Neural cell (in vitro differentiated cells): ENCODE results near the gene EPPIN. TPM values are rescaled to one million over a fixed set of nuclear protein-coding genes. Genes with fewer than 3 reads are reported as not detected.

Source experiments
- H2AFZ ChIP-seq: fragments of 200-600, 300-800 bp; sonication (generic), shearing (Covaris generic); 2 replicates; pipeline ENCODE4 v1.6.0; 2014; ENCODE audit warnings: low read depth, mild to moderate bottlenecking, antibody characterized with exemption, low read length, moderate library complexity
- H3F3A ChIP-seq: fragments of 200-600 bp; shearing (Covaris generic); 2 replicates; pipeline ENCODE4 v1.6.1; 2016; ENCODE audit warnings: mild to moderate bottlenecking, moderate library complexity, mixed read lengths, antibody characterized with exemption, low read length; ENCODE audit not compliant: insufficient read depth, poor library complexity, severe bottlenecking
- H3K27ac ChIP-seq: fragments of 200-600, 300-800 bp; sonication (generic), shearing (Covaris generic); 2 replicates; pipeline ENCODE4 v1.5.1; 2014; ENCODE audit warnings: mild to moderate bottlenecking, low read length, moderate library complexity
- H3K27me3 ChIP-seq: fragments of 300-800, 200-600 bp; sonication (generic), shearing (Covaris generic); 2 replicates; pipeline ENCODE4 v1.6.0; 2014; ENCODE audit warnings: mild to moderate bottlenecking, low read depth, low read length, moderate library complexity; ENCODE audit not compliant: insufficient read depth
- H3K36me3 ChIP-seq: fragments of 300-800, 200-600 bp; sonication (generic), shearing (Covaris generic); 2 replicates; pipeline ENCODE4 v1.5.1; 2014; ENCODE audit warnings: mild to moderate bottlenecking, antibody characterized with exemption, low read length, moderate library complexity; ENCODE audit not compliant: insufficient read depth
- H3K4me2 ChIP-seq: fragments of 300-800, 200-600 bp; sonication (generic), shearing (Covaris generic); 2 replicates; pipeline ENCODE4 v1.6.0; 2014; ENCODE audit warnings: mild to moderate bottlenecking, low read length
- H3K4me3 ChIP-seq: fragments of 300-800, 200-600 bp; sonication (generic), shearing (Covaris generic); 2 replicates; pipeline ENCODE4 v1.5.1; 2014; ENCODE audit warnings: mild to moderate bottlenecking, low read length, moderate library complexity
- H3K79me2 ChIP-seq: fragments of 200-600 bp; shearing (Covaris generic); replicated peaks from 2 replicates; pipeline ENCODE4 v1.6.0; 2014; ENCODE audit warnings: mild to moderate bottlenecking, low read length, moderate library complexity; ENCODE audit not compliant: insufficient read depth
- H3K9ac ChIP-seq: fragments of 300-800, 200-600 bp; sonication (generic), shearing (Covaris generic); 2 replicates; pipeline ENCODE4 v1.6.1; 2016; ENCODE audit warnings: mild to moderate bottlenecking, low read length, mixed read lengths
- H3K9me2 ChIP-seq: fragments of 200-600 bp; shearing (Covaris generic); 2 replicates; pipeline ENCODE4 v1.6.1; 2016; ENCODE audit warnings: mild to moderate bottlenecking, low read length, mixed read lengths; ENCODE audit not compliant: insufficient read depth
- H3K9me3 ChIP-seq: fragments of 200-600, 300-800 bp; sonication (generic), shearing (Covaris generic); 2 replicates; pipeline ENCODE4 v1.6.1; 2016; ENCODE audit warnings: mild to moderate bottlenecking, mixed run types, low read length, moderate library complexity, mixed read lengths
- H4K20me1 ChIP-seq: fragments of 200-600 bp; shearing (Covaris generic); 2 replicates; pipeline ENCODE4 v1.6.1; 2016; ENCODE audit warnings: mild to moderate bottlenecking, mixed run types; ENCODE audit not compliant: insufficient read depth
- CTCF ChIP-seq: fragments of 450-650 bp; IDR thresholded peaks from 2 replicates; pipeline ENCODE4 v1.5.1; 2014; ENCODE audit warnings: antibody characterized with exemption, mild to moderate bottlenecking, moderate library complexity; ENCODE audit not compliant: poor library complexity, severe bottlenecking
- EP300 ChIP-seq: fragments of 450-650 bp; conservative IDR thresholded peaks from 2 replicates; pipeline ENCODE4 v1.6.1; 2014; ENCODE audit warnings: antibody characterized with exemption, mild to moderate bottlenecking, moderate library complexity; ENCODE audit not compliant: poor library complexity, severe bottlenecking
- EZH2 ChIP-seq: fragments of 200-600, 300-800 bp; shearing (Covaris generic), sonication (generic); IDR thresholded peaks from 2 replicates; pipeline ENCODE4 v1.6.1; 2014; ENCODE audit warnings: antibody characterized with exemption, low read length, borderline replicate concordance, mild to moderate bottlenecking; ENCODE audit not compliant: insufficient read depth, poor library complexity, severe bottlenecking
- MXI1 ChIP-seq: fragments of 450-650 bp; conservative IDR thresholded peaks from 2 replicates; pipeline ENCODE4 v1.6.1; 2014; ENCODE audit warnings: antibody characterized with exemption, mild to moderate bottlenecking; ENCODE audit not compliant: poor library complexity, severe bottlenecking
- POLR2AphosphoS5 ChIP-seq: IDR thresholded peaks from 2 replicates; pipeline ENCODE4 v1.6.1; 2012
- RAD21 ChIP-seq: fragments of 450-650 bp; conservative IDR thresholded peaks from 2 replicates; pipeline ENCODE4 v1.6.1; 2014; ENCODE audit warnings: antibody characterized with exemption, mild to moderate bottlenecking, moderate library complexity
- REST ChIP-seq: IDR thresholded peaks from 2 replicates; pipeline ENCODE4 v1.6.1; 2012; ENCODE audit warnings: borderline replicate concordance
- SMC3 ChIP-seq: fragments of 450-650 bp; conservative IDR thresholded peaks from 2 replicates; pipeline ENCODE4 v1.6.1; 2014; ENCODE audit warnings: antibody characterized with exemption, mild to moderate bottlenecking, moderate library complexity; ENCODE audit not compliant: poor library complexity
- TAF1 ChIP-seq: IDR thresholded peaks from 2 replicates; pipeline ENCODE4 v1.6.1; 2012; ENCODE audit warnings: low read depth
- polyA plus RNA-seq: library from polyadenylated mRNA; depleted of rRNA; stranded (reverse); fragments of >200 nt; gene quantifications from 2 replicates; pipeline ENCODE4 v1.2.3, GENCODE V29; 2014

Gene EPPIN
- polyA plus RNA-seq, 1 donor from 2014 or later, result not detected

- no peaks in the 10 kb centered on the region for H3F3A ChIP-seq
Observed at GRCh38 chr20:45497971-45498494, 49.2 kb downstream of the EPPIN start.

GRCh38 chr20:45496166-45496565, 51.0 kb downstream of the EPPIN start:
- Histone ChIP-seq H3K9me2 (no peaks in the 10 kb centered on the region), H3K9ac (no peak overlapping the region), H3K79me2 (no peaks in the 10 kb centered on the region), H3F3A (no peaks in the 10 kb centered on the region), H3K27ac (no peak overlapping the region), H4K20me1 (no peaks in the 10 kb centered on the region), H3K27me3 (no peaks in the 10 kb centered on the region), H3K36me3 (no peaks in the 10 kb centered on the region), H2AFZ (no peak overlapping the region), H3K9me3 (no peaks in the 10 kb centered on the region), H3K4me2 (no peak overlapping the region), H3K4me3 (no peak overlapping the region)
- TF ChIP-seq TAF1, result no peak
- TF ChIP-seq EZH2, result no peak
- TF ChIP-seq CTCF, result no peak
- TF ChIP-seq POLR2AphosphoS5, result no peak
- no peak for TF ChIP-seq EP300
- no peak for TF ChIP-seq MXI1
- TF ChIP-seq RAD21, result no peak

More at GRCh38 chr20:45497971-45498494, 49.2 kb downstream of the EPPIN start:
- Histone ChIP-seq H3K27me3 (no peaks in the 10 kb centered on the region), H3K79me2 (no peaks in the 10 kb centered on the region), H4K20me1 (no peaks in the 10 kb centered on the region), H3K9me3 (no peaks in the 10 kb centered on the region), H3K27ac (no peak overlapping the region), H3K4me3 (no peak overlapping the region), H3K36me3 (no peaks in the 10 kb centered on the region), H3K9ac (no peak overlapping the region), H2AFZ (no peak overlapping the region), H3K4me2 (no peak overlapping the region), H3K9me2 (no peaks in the 10 kb centered on the region)
- TF ChIP-seq MXI1 (no peak), CTCF (no peak), REST (no peak), RAD21 (no peak), SMC3 (no peak), POLR2AphosphoS5 (no peak), EZH2 (no peak), EP300 (no peak), TAF1 (no peak)
